VCaP (cell line): ENCODE results near the gene SLITRK2.

ENCODE experiments used
- H3K27ac ChIP-seq: fragments of 450-650 bp; 2 replicates; pipeline ENCODE4 v1.5.1; 2017
- CTCF ChIP-seq: fragments of 450-650 bp; conservative IDR thresholded peaks from 2 replicates; pipeline ENCODE4 v1.5.1; 2017; ENCODE audit warnings: mild to moderate bottlenecking, moderate library complexity

The SLITRK2 gene

DNA sequence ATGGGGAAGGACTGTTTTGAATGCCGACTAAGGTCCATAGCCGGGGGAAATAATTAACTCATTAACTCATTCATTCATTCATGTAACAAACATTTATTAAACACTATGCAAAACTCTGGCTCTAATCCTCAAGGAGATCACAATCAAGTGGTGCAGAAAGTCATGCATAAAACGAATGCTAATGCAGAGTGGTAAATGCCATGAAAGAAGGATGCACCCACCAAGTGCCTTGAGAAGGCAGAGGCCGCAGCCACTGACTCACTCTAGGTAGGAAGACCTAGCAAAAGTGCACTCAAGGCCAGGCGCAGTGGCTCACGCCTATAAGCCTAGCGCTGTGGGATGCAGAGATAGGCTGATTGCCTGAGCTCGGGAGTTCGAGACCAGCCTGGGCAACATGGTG is 22.9 kb downstream of the SLITRK2 start:
- H3K27ac ChIP-seq, result no peak overlapping the region
- no peak for TF ChIP-seq CTCF

DNA sequence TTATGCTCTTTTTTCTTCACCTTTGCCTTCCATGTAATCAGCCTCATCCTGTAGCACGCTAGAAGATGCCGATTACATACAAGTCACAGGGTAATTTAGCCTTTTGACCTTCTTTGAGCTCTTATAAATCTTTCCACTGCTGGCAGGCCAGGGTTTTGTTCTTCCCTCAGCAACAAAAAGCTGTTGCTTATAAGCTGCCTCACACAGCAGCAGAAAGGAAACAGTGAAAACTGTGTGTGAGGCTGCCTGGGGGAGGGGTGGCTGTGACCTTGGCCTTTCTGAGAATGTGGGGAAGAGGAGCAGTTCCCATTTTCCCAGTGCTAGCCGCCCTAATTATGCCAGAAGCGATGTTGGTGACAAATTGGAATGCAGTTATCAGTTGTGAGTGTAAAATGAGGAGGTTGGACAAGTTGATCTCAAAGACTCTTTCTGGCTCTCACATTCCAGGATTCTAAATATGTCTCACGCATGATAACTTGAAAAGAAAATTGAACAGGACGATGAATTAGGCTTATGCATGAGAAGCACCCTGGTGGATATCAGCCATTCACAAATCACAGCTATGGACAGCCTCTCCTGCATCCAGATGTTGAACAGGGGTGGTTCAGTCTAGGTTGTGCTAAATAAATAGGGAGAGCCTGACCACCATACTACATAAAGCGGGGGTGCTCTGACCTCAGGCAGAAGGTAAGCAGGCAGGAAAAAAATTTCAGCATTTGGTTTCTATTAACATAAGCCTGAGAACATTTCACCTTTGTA is 25.7 kb downstream of the SLITRK2 start:
- H3K27ac ChIP-seq, result no peak overlapping the region
- TF ChIP-seq CTCF, result no peak

DNA sequence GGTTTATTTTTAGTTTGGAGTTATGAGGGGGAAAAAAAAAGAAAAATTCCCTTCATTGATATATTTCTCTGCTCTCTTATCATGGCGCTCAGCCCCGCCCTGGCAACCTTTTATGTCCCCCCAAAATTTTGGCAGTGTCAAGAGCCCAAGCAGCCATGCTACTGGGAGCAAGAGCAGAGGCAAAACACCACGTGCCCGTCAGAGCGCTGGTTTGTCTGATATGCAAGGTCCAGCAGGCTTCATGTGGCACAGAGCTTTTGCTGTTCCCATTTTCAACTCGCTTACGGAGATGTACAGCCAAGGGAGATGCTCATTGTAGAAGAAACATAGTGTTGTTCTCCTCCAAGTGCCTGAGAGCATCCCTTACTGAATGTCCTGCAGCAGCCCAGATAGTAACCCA is 27.3 kb downstream of the SLITRK2 start:
- H3K27ac ChIP-seq, result no peak overlapping the region
- TF ChIP-seq CTCF, result no peak

DNA sequence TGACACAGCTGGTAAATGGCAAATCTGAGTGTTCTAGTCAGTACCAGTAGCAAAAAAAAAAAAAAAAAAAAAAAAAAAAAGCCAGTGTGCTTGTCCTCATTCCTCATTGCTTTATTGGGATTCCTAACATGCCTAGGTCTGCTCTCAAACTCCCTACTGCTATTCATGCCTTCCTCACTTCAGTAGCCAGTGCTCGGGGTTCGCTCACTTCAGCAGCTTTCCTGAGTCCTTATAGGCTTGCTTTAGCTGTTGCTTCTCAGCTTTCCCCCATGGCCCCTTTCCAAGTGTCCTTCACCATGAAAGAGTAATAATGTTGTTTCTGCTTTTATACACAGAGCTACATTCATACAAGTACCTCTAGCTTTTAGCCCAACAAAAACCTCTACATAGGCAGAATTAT is 30.8 kb downstream of the SLITRK2 start:
- TF ChIP-seq CTCF, result no peak
- no peak overlapping the region for H3K27ac ChIP-seq

DNA sequence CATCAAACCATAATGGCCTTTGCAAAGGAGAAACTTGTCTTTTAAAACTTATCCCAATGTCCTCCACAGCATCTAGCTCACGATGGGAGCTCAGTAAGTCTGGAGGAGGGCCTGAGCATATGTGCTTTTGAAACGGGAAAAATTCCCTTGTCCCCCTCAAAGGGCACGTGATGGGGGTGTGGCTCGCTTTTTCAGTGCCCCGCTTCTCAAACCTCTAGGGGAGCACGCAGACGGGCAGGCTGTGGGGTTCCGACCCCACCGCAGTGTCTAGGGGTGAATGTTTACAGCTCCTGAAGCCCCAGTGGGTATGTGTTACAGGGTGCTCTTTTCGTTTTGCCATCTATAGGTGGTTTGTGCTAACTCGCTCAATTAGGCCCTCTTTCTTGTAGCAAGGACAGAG is 31.2 kb downstream of the SLITRK2 start:
- no peak overlapping the region for H3K27ac ChIP-seq
- TF ChIP-seq CTCF, result no peak

DNA sequence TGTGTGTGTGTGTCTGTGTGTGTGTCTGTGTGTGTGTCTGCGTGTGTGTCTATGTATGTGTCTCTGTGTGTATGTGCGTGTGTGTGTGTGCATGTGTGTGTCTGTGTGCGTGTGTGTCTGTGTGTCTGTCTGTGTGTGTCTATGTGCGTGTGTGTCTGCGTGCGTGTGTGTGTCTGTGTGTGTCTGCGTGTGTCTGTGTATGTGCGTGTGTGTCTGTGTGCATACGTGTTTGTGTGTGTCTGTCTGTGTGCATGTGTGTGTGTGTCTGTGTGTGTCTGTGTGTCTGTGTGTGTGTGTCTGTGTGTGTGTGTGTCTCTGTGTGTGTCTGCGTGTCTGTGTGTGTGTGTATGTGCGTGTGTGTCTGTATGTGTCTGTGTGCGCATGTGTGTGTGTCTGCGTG is 35.6 kb downstream of the SLITRK2 start:
- no peak overlapping the region for H3K27ac ChIP-seq
- no peak for TF ChIP-seq CTCF

DNA sequence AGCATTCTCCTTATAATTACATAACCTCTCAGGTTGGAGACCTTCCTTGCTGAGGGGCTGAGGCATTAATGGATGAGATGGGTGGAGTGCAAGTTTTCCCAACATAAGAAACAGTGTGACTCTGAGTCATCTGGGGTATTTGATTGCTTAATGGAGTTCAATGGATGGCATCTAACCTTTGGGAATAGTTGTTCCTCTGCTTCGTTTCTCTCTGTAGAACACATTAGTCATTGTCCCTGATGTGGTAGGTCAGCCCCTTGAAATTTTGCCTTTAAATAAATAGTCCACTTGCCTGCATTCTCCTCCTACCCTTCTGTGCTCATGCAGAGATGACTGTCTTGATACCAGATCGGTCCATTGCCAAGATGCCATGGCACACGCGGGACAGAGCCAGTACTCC is 38.6 kb downstream of the SLITRK2 start:
- TF ChIP-seq CTCF, result no peak
- H3K27ac ChIP-seq, result no peak overlapping the region
